Endodermal cell (in vitro differentiated cells): Measurements from ENCODE around the gene PCMTD2. TPM values are rescaled to one million over a fixed set of nuclear protein-coding genes. Genes with fewer than 3 reads are reported as not detected.

Experiments
- DNase-seq: peaks from one replicate; pipeline ENCODE4 v3.0.0-alpha.2; 2017
- H3K27ac ChIP-seq: 2 replicates; pipeline ENCODE4 v1.5.1; 2013; ENCODE audit warnings: mild to moderate bottlenecking, low read depth, low read length, moderate library complexity
- H3K27me3 ChIP-seq: 2 replicates; pipeline ENCODE4 v1.6.1; 2013; ENCODE audit warnings: mild to moderate bottlenecking, low read length, moderate library complexity; ENCODE audit not compliant: insufficient read depth, control insufficient read depth, poor library complexity, severe bottlenecking
- H3K36me3 ChIP-seq: 2 replicates; pipeline ENCODE4 v1.7.0; 2013; ENCODE audit warnings: mild to moderate bottlenecking, low read length, moderate library complexity; ENCODE audit not compliant: control insufficient read depth, insufficient read depth
- H3K4me1 ChIP-seq: one replicate; pipeline ENCODE4 v1.7.0; 2013; ENCODE audit warnings: low read length; ENCODE audit not compliant: control insufficient read depth, insufficient read depth
- H3K4me3 ChIP-seq: 2 replicates; pipeline ENCODE4 v1.5.1; 2013; ENCODE audit warnings: mild to moderate bottlenecking, low read length, moderate library complexity
- H3K9ac ChIP-seq: 2 replicates; pipeline ENCODE4 v1.6.1; 2013; ENCODE audit warnings: mild to moderate bottlenecking, low read length, moderate library complexity; ENCODE audit not compliant: poor library complexity, severe bottlenecking; ENCODE audit errors: extremely low read depth
- H3K9me3 ChIP-seq: 2 replicates; pipeline ENCODE4 v1.6.1; 2013; ENCODE audit warnings: mild to moderate bottlenecking, low read length, moderate library complexity; ENCODE audit not compliant: control insufficient read depth
- H3K27ac Mint-ChIP-seq: 2 replicates; pipeline ENCODE4 v1.8.0; 2020; ENCODE audit warnings: mixed read lengths
- H3K27me3 Mint-ChIP-seq: 2 replicates; pipeline ENCODE4 v1.8.0; 2021; ENCODE audit warnings: mild to moderate bottlenecking, mixed read lengths; ENCODE audit not compliant: insufficient read depth
- H3K36me3 Mint-ChIP-seq: 2 replicates; pipeline ENCODE4 v1.8.0; 2020; ENCODE audit warnings: low read depth, mixed read lengths
- H3K4me1 Mint-ChIP-seq: 2 replicates; pipeline ENCODE4 v1.8.0; 2020; ENCODE audit warnings: mixed read lengths
- H3K4me3 Mint-ChIP-seq: 2 replicates; pipeline ENCODE4 v1.8.0; 2020; ENCODE audit warnings: mild to moderate bottlenecking, moderate library complexity, mixed read lengths
- H3K9me3 Mint-ChIP-seq: 2 replicates; pipeline ENCODE4 v1.8.0; 2020; ENCODE audit warnings: mild to moderate bottlenecking, mixed read lengths
- CTCF ChIP-seq: fragments of 200-600 bp; sonication (generic); conservative IDR thresholded peaks from 2 replicates; pipeline ENCODE4 v1.5.0; 2021; ENCODE audit warnings: antibody characterized with exemption, mild to moderate bottlenecking
- WGBS, 2 experiments: methylation state at CpG; one replicate each; pipeline versions ENCODE4 v1.1.5 to v1.1.7; 2013; ENCODE audit warnings: missing lambda C conversion rate in 2 of 2, mixed read lengths in 1 of 2; ENCODE audit not compliant: insufficient coverage in 1 of 2, insufficient read length in 1 of 2; 5-methylcytosine and 5-hydroxymethylcytosine counted together
- total RNA-seq, 2 donors: library from RNA; stranded (reverse); fragmentation: NEBNext Ultra II Directional in 1 of 2; extraction: Animal tissue kit (Norgen Biotek cat#: 25700) in 1 of 2; gene quantifications; 2 replicates in 1 of 2; 3 replicates in 1 of 2; pipeline ENCODE4 v1.2.1, GENCODE V29; 2021

Gene PCMTD2
- total RNA-seq, 2 donors from 2014 or later = 145 to 158 TPM

GRCh38 chr20:64271636-64272035, 16.1 kb downstream of the PCMTD2 start:
- Mint-ChIP-seq H3K4me3 (no peak overlapping the region), H3K36me3 (peaks cover 74% of the 10 kb centered on the region), H3K4me1 (peaks cover 3% of the 10 kb centered on the region), H3K27me3 (no peaks in the 10 kb centered on the region), H3K27ac (peak overlapping the region; percentile 1), H3K9me3 (peaks cover 2% of the 10 kb centered on the region)
- Histone ChIP-seq H3K9me3 (no peaks in the 10 kb centered on the region), H3K27ac (no peak overlapping the region), H3K4me3 (no peak overlapping the region), H3K27me3 (no peaks in the 10 kb centered on the region), H3K36me3 (peaks cover 37% of the 10 kb centered on the region), H3K9ac (no peak overlapping the region), H3K4me1 (no peaks in the 10 kb centered on the region)
- no peak for DNase-seq
- TF ChIP-seq CTCF = no peak
- 93 to 94% methylated on average over 11 of the region's 11 CpGs for WGBS, 2 experiments

GRCh38 chr20:64273109-64273508, 17.6 kb downstream of the PCMTD2 start:
- Histone ChIP-seq H3K27me3 (no peaks in the 10 kb centered on the region), H3K9ac (no peak overlapping the region), H3K27ac (no peak overlapping the region), H3K36me3 (peaks cover 24% of the 10 kb centered on the region), H3K4me3 (no peak overlapping the region), H3K9me3 (no peaks in the 10 kb centered on the region), H3K4me1 (no peaks in the 10 kb centered on the region)
- no peaks in the 10 kb centered on the region for H3K4me1 Mint-ChIP-seq
- no peak overlapping the region for H3K4me3 Mint-ChIP-seq
- 94 to 95% methylated on average over 14 to 19 of the region's 19 CpGs for WGBS, 2 experiments
- peaks cover 67% of the 10 kb centered on the region for H3K36me3 Mint-ChIP-seq
- TF ChIP-seq CTCF = no peak
- peaks cover 2% of the 10 kb centered on the region for H3K9me3 Mint-ChIP-seq
- DNase-seq = no peak
- H3K27ac Mint-ChIP-seq = no peak overlapping the region
- no peaks in the 10 kb centered on the region for H3K27me3 Mint-ChIP-seq

- Mint-ChIP-seq H3K4me3 (no peak overlapping the region), H3K9me3 (peaks cover 5% of the 10 kb centered on the region), H3K4me1 (no peaks in the 10 kb centered on the region), H3K36me3 (peaks cover 38% of the 10 kb centered on the region), H3K27ac (no peak overlapping the region), H3K27me3 (no peaks in the 10 kb centered on the region)
- 89 to 94% methylated on average over 7 of the region's 7 CpGs for WGBS, 2 experiments
- no peaks in the 10 kb centered on the region for H3K4me1 ChIP-seq
- H3K9me3 ChIP-seq = no peaks in the 10 kb centered on the region
- no peak for TF ChIP-seq CTCF
- no peak overlapping the region for H3K27ac ChIP-seq
- no peak overlapping the region for H3K9ac ChIP-seq
- H3K4me3 ChIP-seq = no peak overlapping the region
- H3K27me3 ChIP-seq = no peaks in the 10 kb centered on the region
- peaks cover 20% of the 10 kb centered on the region for H3K36me3 ChIP-seq
- no peak for DNase-seq
Measured at GRCh38 chr20:64276817-64277216, 21.3 kb downstream of the PCMTD2 start.
